Middle frontal gyrus (tissue), 1 donor: ENCODE data around the gene LSP1.

ENCODE experiments used
- DNase-seq: peaks from one replicate; pipeline ENCODE4 v3.0.0-alpha.2; 2015; ENCODE audit warnings: low spot score; ENCODE audit errors: extremely low spot score

LSP1 gene

DNA sequence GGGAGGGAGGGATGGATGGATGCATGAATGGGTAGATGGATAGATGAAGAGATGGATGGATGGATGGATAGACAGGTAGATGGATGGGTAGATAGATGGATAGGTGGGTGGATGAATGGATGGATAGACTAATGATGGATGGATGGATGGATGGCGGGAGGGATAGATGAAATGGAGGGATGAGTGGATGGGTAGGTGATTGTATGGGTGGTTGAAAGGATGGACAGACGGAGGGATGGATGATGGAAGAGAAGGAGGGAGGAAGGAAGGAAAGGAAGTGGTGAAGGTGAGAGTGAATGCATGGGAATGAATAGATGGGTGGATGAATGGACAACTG, 62.9 kb downstream of the LSP1 start:
- no peak for DNase-seq

DNA sequence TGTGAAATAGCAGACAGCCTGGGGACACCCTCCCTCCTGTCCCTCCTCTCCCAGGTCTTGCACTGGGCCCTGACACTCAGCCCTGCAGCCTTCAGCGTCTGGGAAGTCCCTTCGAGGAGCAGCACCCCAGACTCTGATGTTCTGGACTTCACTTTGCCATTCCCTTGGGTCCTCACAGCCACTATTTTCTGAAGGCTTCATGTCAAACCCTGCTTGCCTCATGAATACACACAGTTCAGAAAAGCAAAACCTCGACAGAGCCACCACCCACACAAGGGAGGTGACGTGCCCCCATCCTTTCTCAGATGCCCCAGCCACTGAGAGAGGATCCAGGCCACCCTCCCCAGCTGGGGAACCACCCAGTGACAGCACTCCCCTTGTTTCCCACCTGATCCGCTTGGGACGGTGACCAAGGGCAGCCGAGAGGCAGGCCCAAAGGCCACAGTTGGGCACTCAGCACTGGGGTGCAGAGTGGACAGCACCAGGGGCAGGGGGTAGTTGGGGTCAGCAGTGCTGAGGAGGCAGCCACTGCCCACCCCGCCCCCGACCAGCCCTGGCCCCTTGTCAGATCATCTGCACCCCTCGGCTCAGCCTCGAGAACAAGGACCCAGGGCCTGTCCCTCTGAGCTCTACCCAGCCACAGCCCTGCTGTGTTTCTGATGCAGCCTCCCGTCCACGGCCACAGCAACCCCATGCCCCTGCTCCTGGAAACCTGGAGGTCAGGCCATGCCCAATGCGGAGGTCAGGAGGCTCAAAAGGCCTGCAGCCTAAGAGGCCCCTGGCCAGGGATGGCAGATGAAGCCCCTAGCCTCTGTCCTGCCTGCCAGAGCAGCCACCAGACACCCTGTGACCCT, 63.5 kb downstream of the LSP1 start:
- DNase-seq, result no peak

DNA sequence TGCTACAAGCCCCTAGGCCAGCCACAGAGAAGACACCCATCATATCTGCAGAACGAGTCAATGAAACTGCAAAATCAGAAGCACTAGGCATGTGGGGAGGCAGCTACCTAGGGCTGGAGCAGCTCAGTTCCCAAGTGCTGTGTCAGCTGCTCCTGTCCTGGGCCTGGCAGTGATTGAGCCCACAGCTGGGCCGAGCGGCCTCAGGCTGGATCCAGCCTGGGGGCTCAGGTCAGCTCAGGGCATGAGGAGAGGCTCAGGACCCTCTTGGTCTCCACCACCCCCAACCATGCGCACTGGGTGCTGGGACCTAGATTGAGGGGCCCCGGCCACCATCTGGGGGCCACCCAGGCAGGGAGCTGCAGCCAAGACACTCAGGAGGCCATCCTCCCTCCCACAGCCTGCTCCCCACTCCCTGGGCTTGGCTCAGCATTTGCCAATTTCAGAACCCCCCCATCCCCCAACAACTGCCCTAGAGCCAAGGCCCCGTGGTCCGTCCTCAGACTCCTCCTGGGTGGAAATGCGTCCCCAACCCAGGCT, 64.2 kb downstream of the LSP1 start:
- no peak for DNase-seq

DNA sequence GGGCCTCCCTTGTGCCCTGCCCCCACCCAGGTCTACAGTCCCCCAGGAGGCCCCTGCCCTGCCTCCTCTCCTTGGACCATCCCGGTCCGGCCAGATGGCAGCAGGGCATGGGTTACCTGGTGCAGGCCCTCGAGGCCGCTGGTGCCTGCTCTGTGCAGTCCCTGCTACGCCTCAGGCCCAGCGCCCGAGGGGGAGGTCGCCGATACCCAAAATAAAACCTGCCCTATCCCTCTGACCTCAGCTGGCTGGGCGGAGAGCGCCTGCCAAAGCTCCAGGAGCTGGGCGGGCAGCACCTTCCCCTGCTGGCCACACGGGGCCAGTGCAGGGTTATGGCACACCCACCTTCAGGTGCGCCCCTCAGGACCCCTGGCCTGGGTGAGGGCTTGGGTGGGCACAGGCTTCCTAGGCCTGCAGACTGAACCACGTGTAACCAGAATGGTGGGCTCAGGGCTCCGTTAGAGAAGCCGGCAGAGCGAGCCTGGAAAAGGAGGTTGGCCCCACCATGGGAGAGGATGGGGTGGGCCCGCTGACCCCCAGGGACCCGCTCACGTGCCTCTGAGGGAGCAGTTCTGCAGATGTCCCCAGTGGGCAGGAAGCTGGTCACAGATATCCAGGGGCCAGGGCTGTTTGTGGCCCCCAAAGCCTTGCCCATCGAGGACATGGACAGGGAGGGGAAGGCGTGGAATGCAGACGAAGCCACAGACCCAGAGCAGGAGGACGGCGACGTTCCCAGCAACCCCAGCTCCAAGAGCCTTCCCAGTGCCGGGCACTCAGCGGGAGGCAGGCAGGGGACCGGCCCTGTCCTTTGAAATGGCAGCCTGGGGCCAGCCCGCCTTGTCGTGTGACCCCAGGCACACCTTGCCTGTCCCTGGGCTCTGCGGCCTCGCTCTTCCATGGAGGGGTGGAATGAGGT, 64.9 kb downstream of the LSP1 start:
- no peak for DNase-seq

DNA sequence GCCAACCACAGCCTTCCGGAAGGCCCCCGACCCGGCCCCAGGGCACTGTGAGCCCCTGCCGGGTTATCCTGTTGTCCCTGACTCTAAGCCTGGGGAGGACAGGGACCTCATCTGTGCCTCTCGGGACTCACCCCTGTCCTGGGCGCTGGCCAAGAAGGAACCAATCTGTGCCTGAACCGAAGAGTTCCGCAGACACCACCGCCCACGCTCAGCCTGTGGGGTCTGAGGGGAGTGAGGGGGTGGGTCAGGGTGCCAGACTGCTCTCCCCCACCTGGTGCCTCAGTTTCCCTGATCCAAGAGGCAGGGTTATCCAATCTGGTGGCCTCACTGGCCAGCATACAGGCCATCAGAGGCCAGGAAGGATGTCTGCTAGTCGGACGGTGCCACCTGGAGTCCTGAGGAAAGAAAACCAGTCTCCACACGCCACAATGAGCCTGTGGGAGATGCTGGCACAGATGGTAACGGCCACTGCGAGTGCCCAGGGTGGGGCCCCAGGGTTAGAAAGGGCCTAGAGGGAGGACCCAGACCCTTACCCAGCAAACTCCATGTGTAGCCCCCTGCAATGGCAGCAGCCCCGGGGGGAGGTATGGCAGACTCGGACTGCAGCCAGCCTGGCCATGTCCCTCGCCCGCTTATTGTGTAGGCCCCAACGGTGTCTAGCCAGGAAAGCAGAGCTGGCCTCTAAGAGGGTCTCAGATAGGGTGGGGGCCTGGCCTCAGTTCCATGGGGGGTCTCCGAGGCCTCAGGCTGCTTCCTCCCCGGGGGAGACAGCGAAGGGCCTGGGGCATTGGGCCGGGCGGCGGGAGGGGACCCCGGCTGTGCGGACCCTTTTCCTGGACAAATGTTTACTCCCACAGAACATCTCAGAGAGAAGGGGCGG, 65.8 kb downstream of the LSP1 start:
- no peak for DNase-seq

DNA sequence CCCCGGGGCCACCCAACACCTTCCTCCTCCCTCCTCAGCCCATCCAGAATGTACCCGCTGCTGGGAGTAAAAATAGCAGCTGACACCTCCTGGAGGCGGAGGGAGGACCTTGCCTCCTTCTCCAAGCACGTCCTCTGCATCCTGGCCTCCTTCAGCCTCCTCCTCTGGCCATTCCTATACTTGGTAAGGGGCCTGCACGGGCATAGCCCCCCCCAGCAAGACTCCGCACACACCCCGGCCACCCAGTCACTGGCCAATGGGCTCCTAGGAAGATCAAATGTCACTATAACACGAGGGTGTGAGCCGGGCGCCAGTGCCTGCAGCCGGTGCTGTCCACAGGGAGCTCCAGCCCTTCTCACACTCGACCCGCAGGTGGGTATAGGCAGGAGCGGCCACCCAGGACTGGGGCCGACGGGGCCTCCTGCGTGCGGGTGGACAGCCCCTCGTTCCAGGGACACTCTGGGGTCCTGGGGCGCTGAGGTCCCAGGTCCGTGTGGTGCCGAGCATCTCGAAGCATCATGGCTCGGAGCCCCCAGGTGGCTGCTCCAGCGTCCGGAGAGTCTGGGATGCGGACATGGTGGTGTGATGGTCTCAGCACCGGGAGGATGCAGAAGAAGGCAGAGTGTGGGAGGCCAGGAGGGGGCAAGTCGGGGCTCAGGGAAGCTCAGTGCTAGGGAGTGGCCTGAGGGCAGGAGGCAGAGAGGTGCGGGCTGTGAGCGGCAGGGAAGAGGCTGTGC, 66.7 kb downstream of the LSP1 start, which contains the start of gene TNNT3:
Gene TNNT3 (plus strand): TSS at position 313 of the 737 bp plus-strand sequence. CDS start 3,172 bp downstream, outside the sequence.
- DNase-seq, result no peak

DNA sequence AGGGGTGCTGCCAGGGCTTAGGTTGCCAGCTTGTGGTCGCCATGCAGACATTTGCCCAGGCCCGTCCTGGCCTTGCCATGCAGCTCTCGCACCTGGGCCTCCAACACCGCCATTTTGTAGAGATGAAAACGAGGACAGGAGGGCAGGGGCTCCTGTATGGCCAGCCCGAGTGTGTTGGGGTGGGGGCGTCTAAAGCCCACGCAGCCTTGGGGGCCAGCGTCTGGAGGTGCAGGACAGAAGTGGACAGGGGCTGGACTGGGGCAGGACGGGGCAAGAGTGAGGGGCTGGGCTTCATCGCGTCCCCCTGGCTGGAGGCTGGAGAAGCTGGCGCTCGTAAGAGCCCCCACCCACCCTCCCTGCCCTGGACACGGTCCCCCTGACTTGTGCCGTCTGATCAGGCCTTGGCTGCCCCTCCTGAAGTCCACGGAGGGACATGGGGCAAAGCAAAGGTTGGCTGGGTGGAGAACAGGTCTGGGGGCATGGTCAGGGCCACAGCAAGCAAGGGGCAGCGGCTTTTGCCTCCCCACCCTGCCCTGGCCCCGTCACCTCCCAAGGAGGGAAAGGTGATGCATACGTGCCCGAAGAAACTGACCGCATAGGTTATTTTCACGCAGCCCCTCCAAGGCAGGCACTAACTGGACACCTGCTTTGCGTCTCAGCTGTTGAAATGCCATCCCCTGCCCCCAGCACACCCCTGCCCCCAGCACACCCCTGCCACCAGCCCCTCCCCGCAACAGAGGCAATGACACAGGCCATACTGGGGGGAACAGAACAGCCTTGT, 67.4 kb downstream of the LSP1 start:
- no peak for DNase-seq

DNA sequence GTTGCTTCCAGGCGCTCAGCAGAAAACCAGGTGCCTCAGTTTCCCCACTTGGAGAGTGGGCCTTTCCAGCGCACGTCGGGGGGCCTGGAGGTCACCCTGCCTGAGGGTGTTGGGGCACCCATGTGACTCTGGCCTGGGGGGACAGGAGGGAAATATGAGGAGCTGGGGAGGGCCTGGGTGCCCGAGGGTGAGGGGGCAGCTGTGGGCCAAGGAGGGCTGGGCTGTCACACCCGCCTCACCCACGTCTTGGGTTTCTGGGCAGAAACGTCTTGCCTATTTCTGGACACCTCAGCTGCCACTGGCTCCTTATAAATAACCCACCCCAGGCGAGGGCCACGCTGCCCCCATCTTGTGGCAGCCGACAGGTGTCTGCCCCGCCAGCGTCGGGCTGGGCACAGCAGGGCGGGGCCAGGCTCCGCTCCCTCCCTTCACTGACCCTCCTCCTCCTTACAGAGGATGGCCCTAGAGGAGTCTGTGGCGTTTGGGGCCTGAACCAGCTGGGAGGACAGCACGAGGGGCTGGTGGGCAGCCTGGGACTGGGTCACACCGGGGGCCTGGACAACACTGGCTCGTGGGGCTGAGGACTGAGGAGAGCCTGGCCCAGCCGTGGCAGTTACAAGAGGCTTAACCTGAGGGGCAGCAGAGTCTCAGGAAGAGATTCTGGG, 68.2 kb downstream of the LSP1 start:
- DNase-seq, result no peak

DNA sequence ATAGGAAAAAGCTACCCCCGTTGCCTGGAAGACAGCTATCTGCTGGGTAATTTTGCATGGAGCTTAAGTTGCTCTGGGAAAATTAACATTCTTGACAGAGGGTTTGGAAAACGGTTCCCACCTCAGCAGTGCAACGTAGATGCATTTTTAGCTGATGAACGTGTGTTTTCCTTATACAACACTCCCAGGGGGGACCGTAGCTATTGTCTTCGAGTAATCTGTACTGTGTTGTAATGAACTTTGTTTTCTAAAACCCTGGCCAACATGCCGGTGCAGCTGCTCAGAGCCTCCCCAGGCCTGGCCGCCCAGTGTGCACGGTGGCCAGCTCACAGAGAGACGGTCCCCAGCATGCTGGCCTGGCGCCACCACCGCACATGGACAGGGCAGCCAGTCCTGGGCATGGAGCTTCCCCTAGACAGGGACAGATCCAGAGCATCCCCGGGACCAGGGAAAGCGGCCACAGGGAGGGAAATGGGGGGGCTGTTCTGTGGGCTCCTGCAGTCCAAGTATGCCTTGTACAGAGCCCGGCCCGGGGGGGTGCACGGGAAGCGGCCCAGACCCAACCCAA, 68.8 kb downstream of the LSP1 start:
- DNase-seq, result no peak

DNA sequence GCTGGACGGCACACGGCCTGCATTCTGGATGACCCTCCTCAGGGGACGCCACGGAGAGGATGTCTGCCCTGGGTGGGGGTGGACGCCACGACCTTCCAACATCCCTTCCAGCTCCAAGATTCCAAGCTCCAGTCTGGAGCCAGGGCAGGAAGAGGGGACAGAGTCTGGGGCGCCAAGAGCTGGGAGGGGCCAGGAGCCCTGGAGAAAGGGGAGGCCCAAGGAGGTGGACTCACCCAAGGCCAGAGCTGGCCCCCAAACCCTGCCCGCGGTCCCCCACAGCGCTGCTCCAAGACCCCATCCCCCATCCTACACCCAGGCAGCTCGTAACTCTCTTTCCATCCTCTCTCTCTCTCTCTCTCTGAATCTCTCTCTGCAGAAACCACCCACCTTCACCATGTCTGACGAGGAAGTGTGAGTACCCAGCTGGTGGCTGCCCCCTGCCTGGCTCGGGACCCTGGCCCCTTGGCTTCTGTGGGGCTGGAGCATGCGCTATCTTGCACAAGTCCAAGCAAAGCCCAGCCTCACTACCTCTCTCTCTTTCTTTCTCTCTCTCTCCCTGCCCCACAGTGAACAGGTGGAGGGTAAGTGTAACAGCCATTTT, 69.7 kb downstream of the LSP1 start:
- no peak for DNase-seq

DNA sequence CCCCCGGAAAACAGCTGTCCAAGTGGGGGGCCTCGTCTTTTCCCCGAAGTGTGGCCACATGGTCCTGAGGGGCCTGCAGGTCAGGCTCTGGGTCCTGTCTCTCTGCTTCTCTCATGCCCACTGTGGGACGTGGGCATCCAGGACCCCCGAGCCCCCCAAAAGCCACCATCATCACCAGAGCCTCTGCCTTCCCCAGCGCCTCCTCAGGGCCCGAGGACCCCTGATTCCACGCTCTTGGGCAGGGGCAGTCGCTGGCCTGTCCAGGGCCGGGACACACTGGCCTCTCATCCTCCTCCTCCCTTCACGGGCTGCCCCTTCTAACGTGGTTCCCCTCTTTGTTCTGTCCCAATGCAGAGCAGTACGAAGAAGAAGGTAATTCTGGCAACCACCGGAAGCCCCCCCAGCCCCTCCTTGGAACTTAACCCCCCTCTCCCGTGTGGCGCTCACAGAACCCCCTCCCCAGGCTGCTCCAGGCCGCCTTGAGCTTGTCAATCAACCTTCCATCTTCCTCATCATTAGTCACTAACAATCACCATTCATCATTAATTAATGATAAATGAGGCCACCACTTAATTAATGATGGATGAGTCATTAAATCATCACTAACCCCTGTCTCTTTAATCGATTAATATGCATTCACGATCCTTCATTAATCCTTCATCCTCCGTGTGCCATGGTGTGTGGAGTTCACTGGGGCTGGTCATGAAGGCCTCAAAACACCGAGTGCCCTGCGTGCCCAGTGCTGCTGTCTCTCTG, 70.5 kb downstream of the LSP1 start:
- no peak for DNase-seq

DNA sequence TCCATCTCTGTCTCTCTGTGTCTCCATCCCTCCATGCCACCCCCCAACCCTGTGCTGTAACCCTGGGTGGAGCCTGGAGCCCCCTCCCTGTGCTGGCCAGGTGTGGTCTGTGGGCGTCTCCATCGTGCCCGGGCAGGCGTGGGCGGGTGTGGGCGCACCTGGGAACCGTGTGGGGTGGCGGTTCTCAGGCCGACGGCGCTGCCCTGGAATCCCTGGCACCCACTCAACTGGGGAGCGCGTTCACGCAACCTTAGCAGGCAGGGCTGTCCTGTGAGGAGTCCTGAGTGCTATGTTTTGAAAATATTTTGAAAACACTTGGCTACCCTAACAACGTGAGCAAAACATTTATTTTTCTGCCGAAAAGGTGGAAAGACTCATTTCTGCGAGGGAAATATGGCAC, 71.3 kb downstream of the LSP1 start:
- DNase-seq, result no peak

DNA sequence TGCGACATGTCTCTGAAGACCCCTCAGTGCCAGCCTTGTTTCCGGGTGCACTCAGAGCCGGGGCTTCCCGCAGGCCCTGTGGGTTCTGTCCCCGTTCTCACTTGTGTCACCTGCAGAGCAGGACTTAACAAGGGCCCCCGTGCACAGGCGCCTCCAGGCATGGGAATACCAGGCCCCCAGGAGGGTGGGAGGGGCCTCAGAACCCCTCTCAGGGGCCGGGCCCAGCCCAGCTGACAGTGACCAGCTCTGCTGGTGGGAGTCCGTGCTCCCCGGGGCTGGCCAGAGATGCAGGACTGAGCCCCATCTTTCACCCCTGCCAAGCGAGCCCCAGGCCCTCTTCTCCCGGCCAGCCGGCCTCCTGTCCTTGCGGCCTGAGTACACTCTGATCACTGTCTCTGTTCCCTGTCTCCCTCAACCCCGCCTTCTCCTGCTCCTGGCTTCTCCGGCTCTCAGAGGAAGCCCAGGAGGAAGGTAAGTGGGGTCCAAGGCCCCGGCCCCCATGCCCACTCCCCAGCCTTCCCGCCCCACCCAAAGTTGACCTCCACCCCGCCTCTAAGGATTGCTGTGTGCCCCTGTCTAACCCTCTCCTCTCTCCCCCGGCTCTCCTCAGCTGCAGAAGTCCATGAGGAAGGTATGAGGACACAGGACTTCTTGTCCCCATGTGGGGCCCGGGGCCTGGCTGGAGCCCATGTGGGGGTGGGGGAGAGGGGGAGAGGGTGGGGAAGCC, 71.9 kb downstream of the LSP1 start:
- no peak for DNase-seq

DNA sequence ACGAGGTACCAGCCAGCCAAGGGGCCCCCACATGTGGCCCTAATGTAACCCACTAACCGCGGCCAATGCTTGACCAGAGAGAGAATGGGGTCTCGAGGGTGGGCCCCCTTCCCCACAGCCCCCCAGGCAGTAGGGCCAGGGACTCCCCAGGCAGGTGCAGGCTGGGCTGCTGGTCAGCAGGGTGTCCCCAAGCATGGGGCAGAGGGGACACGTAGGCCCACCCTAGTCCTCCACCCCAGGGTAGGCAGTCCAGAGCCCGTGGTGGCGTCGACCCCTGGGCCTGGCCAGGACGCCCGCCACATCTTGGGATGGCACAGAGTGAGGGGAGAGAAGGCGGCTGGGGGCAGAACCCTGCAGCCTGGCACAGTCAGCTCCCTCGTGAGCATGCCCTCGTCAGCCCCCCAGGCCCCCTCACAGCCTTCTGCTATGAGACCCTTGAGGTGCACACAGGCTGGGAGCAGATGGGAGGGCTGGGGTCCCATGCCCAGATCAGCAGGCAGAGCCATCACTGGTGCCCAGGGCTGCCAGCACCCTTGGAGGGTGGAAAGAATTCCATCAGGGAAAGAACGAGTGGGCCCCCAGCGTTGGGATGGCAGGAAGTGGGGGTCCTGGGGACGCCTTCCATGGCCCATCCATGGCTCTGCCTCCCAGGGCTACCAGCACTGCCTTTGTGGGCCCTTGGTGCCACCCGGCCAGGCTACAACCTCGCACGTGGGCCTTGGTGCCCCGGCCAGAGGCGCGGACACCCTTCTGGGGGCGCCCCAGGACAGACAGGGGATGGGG, 72.7 kb downstream of the LSP1 start:
- no peak for DNase-seq

DNA sequence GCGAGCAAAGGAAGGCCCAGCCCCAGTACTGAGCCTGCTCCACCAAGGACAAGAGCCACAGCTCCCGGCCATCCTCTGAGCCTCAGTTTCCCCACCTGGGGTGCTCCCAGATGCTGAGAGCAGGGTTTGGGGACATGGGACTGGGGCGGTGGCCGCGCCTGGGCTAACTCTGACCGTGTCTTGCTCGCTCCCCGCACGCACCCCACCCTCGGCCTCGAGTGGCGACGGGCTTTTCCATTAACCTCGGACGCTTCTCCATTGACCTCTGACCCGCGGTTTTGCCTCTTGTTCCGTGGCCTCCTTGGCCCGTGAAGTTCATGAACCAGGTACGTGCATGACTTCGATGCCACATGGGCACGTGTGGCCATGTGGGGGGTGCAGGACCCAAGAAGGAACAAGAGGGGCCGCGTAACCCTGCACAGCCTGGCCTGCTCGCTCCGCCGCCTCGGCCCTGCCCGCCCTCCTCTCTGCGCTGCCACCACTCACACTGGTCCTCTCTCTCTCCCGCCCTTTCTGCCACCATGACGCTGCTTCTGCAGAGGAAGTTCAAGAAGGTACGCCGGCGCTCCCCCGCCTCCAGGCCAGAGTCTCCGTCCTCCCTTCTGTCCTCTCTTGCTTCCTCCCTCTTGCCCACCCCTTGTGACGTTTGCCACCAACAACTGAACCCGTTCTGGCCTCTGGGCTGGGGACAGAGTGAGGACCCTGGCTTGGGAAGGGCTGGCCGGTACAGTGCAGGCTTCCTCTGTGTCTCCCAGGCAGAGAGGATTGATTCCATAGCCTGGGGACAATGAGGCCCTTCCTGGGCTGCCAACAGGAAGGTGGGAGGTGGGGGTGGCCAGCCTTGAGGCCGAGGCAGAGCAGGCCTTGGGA, 73.5 kb downstream of the LSP1 start:
- no peak for DNase-seq
